Measurements from ENCODE around the gene OGFRL1.

DNA sequence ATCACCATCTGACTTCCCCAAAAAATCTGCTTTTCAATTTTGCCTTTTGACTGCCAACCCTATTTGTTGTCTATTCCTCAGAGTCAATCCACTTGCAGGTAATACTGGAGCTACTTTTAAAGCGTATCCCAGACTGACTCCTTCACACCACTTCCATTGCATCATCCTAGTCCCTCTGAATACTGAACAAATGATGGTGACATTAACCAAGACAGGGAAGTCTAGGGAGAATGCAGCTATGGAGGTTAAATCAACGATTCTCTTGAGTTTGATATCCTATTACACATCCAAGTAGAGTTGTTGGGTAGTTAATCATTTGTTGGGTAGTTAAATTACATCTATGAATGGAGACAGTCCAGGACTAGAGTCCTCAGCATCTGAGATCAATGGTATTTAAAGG is 2.0 kb downstream of the OGFRL1 start:
- TF ChIP-seq, protein P1, sequence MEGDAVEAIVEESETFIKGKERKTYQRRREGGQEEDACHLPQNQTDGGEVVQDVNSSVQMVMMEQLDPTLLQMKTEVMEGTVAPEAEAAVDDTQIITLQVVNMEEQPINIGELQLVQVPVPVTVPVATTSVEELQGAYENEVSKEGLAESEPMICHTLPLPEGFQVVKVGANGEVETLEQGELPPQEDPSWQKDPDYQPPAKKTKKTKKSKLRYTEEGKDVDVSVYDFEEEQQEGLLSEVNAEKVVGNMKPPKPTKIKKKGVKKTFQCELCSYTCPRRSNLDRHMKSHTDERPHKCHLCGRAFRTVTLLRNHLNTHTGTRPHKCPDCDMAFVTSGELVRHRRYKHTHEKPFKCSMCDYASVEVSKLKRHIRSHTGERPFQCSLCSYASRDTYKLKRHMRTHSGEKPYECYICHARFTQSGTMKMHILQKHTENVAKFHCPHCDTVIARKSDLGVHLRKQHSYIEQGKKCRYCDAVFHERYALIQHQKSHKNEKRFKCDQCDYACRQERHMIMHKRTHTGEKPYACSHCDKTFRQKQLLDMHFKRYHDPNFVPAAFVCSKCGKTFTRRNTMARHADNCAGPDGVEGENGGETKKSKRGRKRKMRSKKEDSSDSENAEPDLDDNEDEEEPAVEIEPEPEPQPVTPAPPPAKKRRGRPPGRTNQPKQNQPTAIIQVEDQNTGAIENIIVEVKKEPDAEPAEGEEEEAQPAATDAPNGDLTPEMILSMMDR (IDR thresholded peaks at IDR 0.05; ENCODE audit: insufficient read depth, low read length), result no peak
- no peak for TF ChIP-seq GABPA (IDR thresholded peaks at IDR 0.05; ENCODE audit: low read depth)
- no peak for TF ChIP-seq POLR2AphosphoS5 (IDR thresholded peaks at IDR 0.05; ENCODE audit: low read depth)
